IPS DF 6.9 (cell line): ENCODE data around the gene TSNAXIP1.

ENCODE experiments used
- DNase-seq: peaks from one replicate; pipeline ENCODE4 v3.0.0-alpha.2; 2013; ENCODE audit warnings: low read depth, low spot score
- H3K27ac ChIP-seq: one replicate; pipeline ENCODE4 v1.5.1; 2013; ENCODE audit warnings: low read length, control low read depth
- H3K27me3 ChIP-seq: 2 replicates; pipeline ENCODE4 v1.6.1; 2013; ENCODE audit warnings: mild to moderate bottlenecking, low read length; ENCODE audit not compliant: control insufficient read depth, insufficient read depth
- H3K36me3 ChIP-seq: 2 replicates; pipeline ENCODE4 v1.6.1; 2013; ENCODE audit warnings: low read length; ENCODE audit not compliant: control insufficient read depth, insufficient read depth
- H3K4me1 ChIP-seq: 2 replicates; pipeline ENCODE4 v1.6.1; 2013; ENCODE audit warnings: low read length; ENCODE audit not compliant: control insufficient read depth, insufficient read depth
- H3K4me3 ChIP-seq: 2 replicates; pipeline ENCODE4 v1.5.1; 2013; ENCODE audit warnings: mild to moderate bottlenecking, low read length
- H3K9me3 ChIP-seq: 2 replicates; pipeline ENCODE4 v1.6.1; 2013; ENCODE audit warnings: low read length, inconsistent platforms; ENCODE audit not compliant: control insufficient read depth, insufficient read depth
- WGBS: extraction: QIAGEN DNeasy Blood & Tissue Kit; methylation state at CpG from one replicate; pipeline ENCODE4 v1.1.7; 2013; ENCODE audit warnings: mixed read lengths, missing lambda C conversion rate; ENCODE audit not compliant: insufficient read length, insufficient coverage; 5-methylcytosine and 5-hydroxymethylcytosine counted together

TSNAXIP1 gene

GRCh38 chr16:67805718-67806427, 816 bp upstream of the TSNAXIP1 start:
- H3K4me1 ChIP-seq = 0 out of 2 replicates have a peak, but pooled peaks cover 2% of the 10 kb centered on the region
- H3K27me3 ChIP-seq = no peaks in the 10 kb centered on the region
- no peak for DNase-seq
- WGBS = no CpG with 5 or more reads among the region's 26 CpGs
- 0 out of 2 replicates have a peak, but pooled peaks cover 6% of the 10 kb centered on the region for H3K36me3 ChIP-seq
- H3K27ac ChIP-seq = no peak overlapping the region
- H3K4me3 ChIP-seq = peak overlapping the region; percentile 93; the same call in 1 of the 2 replicates
- no peaks in the 10 kb centered on the region for H3K9me3 ChIP-seq

DNA sequence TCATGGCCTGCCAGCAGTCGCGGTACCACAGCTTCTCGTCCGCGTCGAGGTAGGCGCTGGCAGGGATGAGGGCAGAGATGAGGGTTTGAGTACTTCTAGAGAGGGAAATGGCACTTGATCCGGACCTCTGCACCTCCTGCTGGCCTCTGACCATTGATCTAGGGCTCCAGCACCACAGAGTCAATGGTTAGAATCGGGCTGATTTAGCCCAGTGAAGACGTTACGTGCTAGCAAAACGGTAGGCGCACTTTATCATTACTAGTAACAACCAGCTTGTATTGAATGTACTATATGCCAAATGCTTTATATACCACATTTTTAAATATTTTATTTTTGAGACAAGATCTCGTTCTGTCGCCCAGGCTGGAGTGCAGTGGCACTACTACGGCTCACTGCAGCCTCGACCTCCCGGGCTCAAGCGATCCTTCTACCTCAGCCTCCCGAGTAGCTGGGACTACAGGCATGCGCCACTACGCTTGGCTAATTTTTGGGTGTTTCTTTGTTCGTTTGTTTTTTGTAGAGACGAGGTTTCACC, 526 bp downstream of the TSNAXIP1 start:
- Histone ChIP-seq H3K4me1 (0 out of 2 replicates have a peak, but pooled peaks cover 2% of the 10 kb centered on the region), H3K27ac (no peak overlapping the region), H3K9me3 (no peaks in the 10 kb centered on the region), H3K4me3 (peak overlapping the region; percentile 55; the same call in 1 of the 2 replicates), H3K27me3 (no peaks in the 10 kb centered on the region), H3K36me3 (0 out of 2 replicates have a peak, but pooled peaks cover 3% of the 10 kb centered on the region)
- no CpG with 5 or more reads among the region's 24 CpGs for WGBS
- DNase-seq = no peak

DNA sequence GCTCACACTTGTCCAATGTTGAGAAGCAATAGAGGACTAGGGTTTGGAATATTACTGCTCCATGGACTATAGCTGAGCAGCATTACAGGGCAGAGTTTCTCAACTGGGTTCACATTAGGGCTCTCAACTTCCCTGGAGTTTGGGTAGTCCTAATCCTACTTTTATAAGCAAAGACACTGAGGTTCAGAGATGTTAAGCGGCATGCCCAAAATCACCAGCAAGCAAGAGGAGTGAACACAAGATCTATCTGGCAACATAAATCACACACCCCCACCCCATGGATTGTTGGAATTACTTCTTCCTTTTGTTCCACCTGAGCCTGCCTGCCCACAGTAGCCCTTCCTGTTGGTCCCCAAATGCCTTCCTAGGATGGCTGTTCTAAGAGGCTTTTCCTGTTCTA, 5.2 kb downstream of the TSNAXIP1 start:
- no peak for DNase-seq
- WGBS = no CpG with 5 or more reads among the region's 1 CpG
- no peaks in the 10 kb centered on the region for H3K9me3 ChIP-seq

DNA sequence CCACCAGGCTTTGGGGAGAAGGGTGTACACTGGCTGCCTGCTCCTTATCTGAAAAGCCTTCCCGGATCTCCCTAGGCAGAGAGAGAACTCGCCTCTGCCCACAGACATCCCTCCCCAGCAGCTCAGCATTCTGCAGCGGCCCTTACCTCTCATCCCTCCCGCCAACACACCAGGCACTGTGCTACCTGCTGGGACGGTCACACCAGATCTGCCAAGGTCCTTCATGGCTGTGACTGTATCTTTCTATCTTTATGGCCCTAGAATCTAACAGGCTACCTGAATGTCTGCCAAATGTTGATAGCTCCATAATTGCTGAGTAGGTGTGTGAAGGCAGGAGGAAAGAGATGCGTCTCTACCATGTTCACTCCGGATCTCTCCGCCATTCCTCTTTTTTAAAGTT, 7.9 kb downstream of the TSNAXIP1 start:
- Histone ChIP-seq H3K27me3 (no peaks in the 10 kb centered on the region), H3K27ac (no peak overlapping the region), H3K36me3 (no peaks in the 10 kb centered on the region), H3K9me3 (no peaks in the 10 kb centered on the region), H3K4me1 (no peaks in the 10 kb centered on the region), H3K4me3 (no peak overlapping the region)
- WGBS = no CpG with 5 or more reads among the region's 8 CpGs
- DNase-seq = no peak

More for the DNA sequence above, 5.2 kb downstream of the TSNAXIP1 start:
- Histone ChIP-seq H3K4me3 (no peak overlapping the region), H3K36me3 (no peaks in the 10 kb centered on the region), H3K27ac (no peak overlapping the region), H3K4me1 (no peaks in the 10 kb centered on the region), H3K27me3 (no peaks in the 10 kb centered on the region)

GRCh38 chr16:67820608-67821259, 14.0 kb downstream of the TSNAXIP1 start:
- DNase-seq = no peak
- H3K4me3 ChIP-seq = no peak overlapping the region
- no CpG with 5 or more reads among the region's 11 CpGs for WGBS
- H3K4me1 ChIP-seq = peaks cover 2% of the 10 kb centered on the region; the same call in 1 of the 2 replicates
- H3K36me3 ChIP-seq = no peaks in the 10 kb centered on the region
- no peaks in the 10 kb centered on the region for H3K9me3 ChIP-seq
- H3K27ac ChIP-seq = no peak overlapping the region
- H3K27me3 ChIP-seq = no peaks in the 10 kb centered on the region

- WGBS = no CpG with 5 or more reads among the region's 2 CpGs
Observed at GRCh38 chr16:67822511-67822910, 15.8 kb downstream of the TSNAXIP1 start.

DNA sequence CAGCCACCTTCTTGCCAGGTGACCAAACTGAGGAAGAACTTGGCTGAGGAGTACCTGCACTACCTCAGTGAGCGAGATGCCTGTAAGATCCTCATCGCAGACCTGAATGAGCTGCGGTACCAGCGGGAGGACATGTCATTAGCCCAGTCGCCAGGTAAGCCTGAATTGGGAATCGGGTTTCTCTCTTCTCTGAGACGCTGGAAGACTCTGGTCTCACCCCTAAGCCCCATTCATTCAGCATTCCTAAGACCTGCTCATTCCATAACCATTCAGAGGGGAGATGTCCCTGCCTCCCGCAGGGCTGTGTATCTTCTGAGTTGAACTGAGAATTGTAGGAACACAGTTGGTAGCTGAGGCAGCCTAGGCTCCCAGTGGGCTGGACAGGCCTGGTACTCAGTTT, 18.4 kb downstream of the TSNAXIP1 start:
- H3K9me3 ChIP-seq = no peaks in the 10 kb centered on the region
- DNase-seq = no peak
- H3K27ac ChIP-seq = no peak overlapping the region
- H3K4me3 ChIP-seq = no peak overlapping the region
- WGBS = no CpG with 5 or more reads among the region's 8 CpGs
- H3K36me3 ChIP-seq = peaks cover 12% of the 10 kb centered on the region
- H3K27me3 ChIP-seq = no peaks in the 10 kb centered on the region
- peaks cover 2% of the 10 kb centered on the region; the same call in 1 of the 2 replicates for H3K4me1 ChIP-seq

More at GRCh38 chr16:67822511-67822910, 15.8 kb downstream of the TSNAXIP1 start:
- peaks cover 4% of the 10 kb centered on the region; the same call in 1 of the 2 replicates for H3K36me3 ChIP-seq
- H3K9me3 ChIP-seq = no peaks in the 10 kb centered on the region
- H3K27ac ChIP-seq = no peak overlapping the region
- peaks cover 2% of the 10 kb centered on the region; the same call in 1 of the 2 replicates for H3K4me1 ChIP-seq
- no peak overlapping the region for H3K4me3 ChIP-seq
- no peaks in the 10 kb centered on the region for H3K27me3 ChIP-seq
- DNase-seq = no peak

DNA sequence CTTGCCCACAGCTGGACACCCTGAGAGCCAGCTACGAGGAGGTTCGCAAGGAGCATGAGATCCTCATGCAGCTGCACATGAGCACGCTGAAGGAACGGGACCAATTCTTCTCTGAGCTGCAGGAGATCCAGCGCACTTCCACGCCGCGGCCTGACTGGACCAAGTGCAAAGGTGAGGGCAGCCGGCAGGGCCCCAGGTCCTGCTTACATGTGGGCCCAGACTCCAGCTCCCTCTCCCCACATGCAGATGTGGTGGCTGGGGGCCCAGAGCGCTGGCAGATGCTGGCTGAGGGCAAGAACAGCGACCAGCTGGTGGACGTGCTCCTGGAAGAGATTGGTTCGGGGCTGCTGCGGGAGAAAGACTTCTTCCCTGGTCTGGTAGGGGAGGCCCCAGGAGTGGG, 19.2 kb downstream of the TSNAXIP1 start:
- no peaks in the 10 kb centered on the region for H3K9me3 ChIP-seq
- H3K4me1 ChIP-seq = peaks cover 2% of the 10 kb centered on the region; the same call in 1 of the 2 replicates
- no peak overlapping the region for H3K27ac ChIP-seq
- H3K4me3 ChIP-seq = no peak overlapping the region
- no CpG with 5 or more reads among the region's 14 CpGs for WGBS
- DNase-seq = no peak
- peaks cover 16% of the 10 kb centered on the region for H3K36me3 ChIP-seq
- H3K27me3 ChIP-seq = no peaks in the 10 kb centered on the region

GRCh38 chr16:67828651-67829050, 22.0 kb downstream of the TSNAXIP1 start:
- no peak for DNase-seq
- WGBS = no CpG with 5 or more reads among the region's 4 CpGs
- Histone ChIP-seq H3K4me1 (peaks cover 3% of the 10 kb centered on the region; the same call in 1 of the 2 replicates), H3K4me3 (no peak overlapping the region), H3K9me3 (no peaks in the 10 kb centered on the region), H3K36me3 (peaks cover 20% of the 10 kb centered on the region), H3K27ac (no peak overlapping the region), H3K27me3 (no peaks in the 10 kb centered on the region)

GRCh38 chr16:67833030-67833414, 26.3 kb downstream of the TSNAXIP1 start:
- H3K4me1 ChIP-seq = peaks cover 2% of the 10 kb centered on the region; the same call in 1 of the 2 replicates
- DNase-seq = no peak
- no peaks in the 10 kb centered on the region for H3K9me3 ChIP-seq
- peaks cover 14% of the 10 kb centered on the region; the same call in 1 of the 2 replicates for H3K36me3 ChIP-seq
- H3K4me3 ChIP-seq = peak overlapping the region; percentile 81
- H3K27ac ChIP-seq = no peak overlapping the region
- no peaks in the 10 kb centered on the region for H3K27me3 ChIP-seq
- no CpG with 5 or more reads among the region's 3 CpGs for whole genome bisulfite sequencing
